Erythroblast (primary cell): ENCODE data around the gene TTLL3.

ENCODE experiments used
- GATA1 ChIP-seq: IDR thresholded peaks from 2 replicates; pipeline ENCODE4 v1.6.1; 2011; ENCODE audit warnings: low read depth, mild to moderate bottlenecking, control low read depth, low read length, moderate library complexity
- POLR2A ChIP-seq: IDR thresholded peaks from 2 replicates; pipeline ENCODE4 v1.6.1; 2011; ENCODE audit warnings: mild to moderate bottlenecking, low read length

- TF ChIP-seq POLR2A: no peak
- no peak for TF ChIP-seq GATA1
Observed at GRCh38 chr3:9864200-9864927, 54.3 kb downstream of the TTLL3 start.
